Placental epithelial cell (primary cell): ENCODE data around the gene OR11H1. TPM values are rescaled to one million over a fixed set of nuclear protein-coding genes. Genes with fewer than 3 reads are reported as not detected.

Experiments used
- total RNA-seq: library from RNA; depleted of rRNA; stranded (reverse); fragments of >200 nt; gene quantifications from 2 replicates; pipeline ENCODE4 v1.2.3, GENCODE V29; 2012

Gene OR11H1, protein sequence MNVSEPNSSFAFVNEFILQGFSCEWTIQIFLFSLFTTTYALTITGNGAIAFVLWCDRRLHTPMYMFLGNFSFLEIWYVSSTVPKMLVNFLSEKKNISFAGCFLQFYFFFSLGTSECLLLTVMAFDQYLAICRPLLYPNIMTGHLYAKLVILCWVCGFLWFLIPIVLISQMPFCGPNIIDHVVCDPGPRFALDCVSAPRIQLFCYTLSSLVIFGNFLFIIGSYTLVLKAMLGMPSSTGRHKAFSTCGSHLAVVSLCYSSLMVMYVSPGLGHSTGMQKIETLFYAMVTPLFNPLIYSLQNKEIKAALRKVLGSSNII
- total RNA-seq: not detected in 2 replicates

DNA sequence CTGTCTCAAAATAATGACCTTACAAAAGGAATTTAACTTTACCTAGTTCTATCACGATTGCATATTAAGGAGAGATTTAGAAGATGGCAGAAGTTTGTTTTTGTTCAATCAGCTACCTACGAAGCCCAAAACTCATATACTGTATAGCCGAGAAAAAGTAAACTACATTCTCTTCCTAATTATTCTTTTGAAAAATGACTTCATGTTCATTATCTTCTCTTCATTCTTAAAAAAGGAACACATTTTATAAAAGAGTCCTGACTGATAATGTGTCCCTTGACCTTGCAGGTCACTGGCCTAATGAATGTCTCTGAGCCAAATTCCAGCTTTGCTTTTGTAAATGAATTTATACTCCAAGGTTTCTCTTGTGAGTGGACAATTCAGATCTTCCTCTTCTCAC lies at the start of gene OR11H1:
Gene OR11H1 (plus strand): TSS at position 301 of the 400 bp plus-strand sequence. CDS start 0 bp downstream, at position 301.

Other genes starting within 250 kb of the OR11H1 start
- not detected in 2 replicates for gene POTEH, start 161.8 kb downstream of the OR11H1 start, total RNA-seq